Mucosa of rectum (tissue), 2 donors: Measurements from ENCODE around the gene ADCYAP1R1.

Source experiments
- H3K27ac ChIP-seq, 2 donors: one replicate each; pipeline ENCODE4 v1.7.0; 2013; ENCODE audit warnings: inconsistent platforms in 2 of 2, low read depth in 2 of 2, low read length in 2 of 2
- H3K27me3 ChIP-seq, 2 donors: one replicate each; pipeline ENCODE4 v1.7.0; 2013; ENCODE audit warnings: low read length in 2 of 2; ENCODE audit not compliant: control insufficient read depth in 2 of 2, insufficient read depth in 2 of 2
- H3K36me3 ChIP-seq, 2 donors: one replicate each; pipeline ENCODE4 v1.7.0; 2013; ENCODE audit warnings: low read length in 2 of 2; ENCODE audit not compliant: control insufficient read depth in 2 of 2, insufficient read depth in 2 of 2
- H3K4me1 ChIP-seq, 2 donors: one replicate each; pipeline ENCODE4 v1.7.0; 2013; ENCODE audit warnings: low read length in 2 of 2, mild to moderate bottlenecking in 1 of 2; ENCODE audit not compliant: control insufficient read depth in 2 of 2, insufficient read depth in 2 of 2
- H3K4me3 ChIP-seq, 2 donors: one replicate each; pipeline ENCODE4 v1.7.0; 2013; ENCODE audit warnings: low read length in 2 of 2
- H3K9ac ChIP-seq, 2 donors: one replicate each; pipeline ENCODE4 v1.7.0; 2013; ENCODE audit warnings: low read length in 2 of 2, low read depth in 1 of 2, mild to moderate bottlenecking in 1 of 2
- H3K9me3 ChIP-seq, 2 donors: one replicate each; pipeline ENCODE4 v1.7.0; 2013; ENCODE audit warnings: low read length in 2 of 2; ENCODE audit not compliant: control insufficient read depth in 2 of 2
- donor health status: healthy.
- donor health status: Normal muscosa, but diverticular disease.

ADCYAP1R1 gene

DNA sequence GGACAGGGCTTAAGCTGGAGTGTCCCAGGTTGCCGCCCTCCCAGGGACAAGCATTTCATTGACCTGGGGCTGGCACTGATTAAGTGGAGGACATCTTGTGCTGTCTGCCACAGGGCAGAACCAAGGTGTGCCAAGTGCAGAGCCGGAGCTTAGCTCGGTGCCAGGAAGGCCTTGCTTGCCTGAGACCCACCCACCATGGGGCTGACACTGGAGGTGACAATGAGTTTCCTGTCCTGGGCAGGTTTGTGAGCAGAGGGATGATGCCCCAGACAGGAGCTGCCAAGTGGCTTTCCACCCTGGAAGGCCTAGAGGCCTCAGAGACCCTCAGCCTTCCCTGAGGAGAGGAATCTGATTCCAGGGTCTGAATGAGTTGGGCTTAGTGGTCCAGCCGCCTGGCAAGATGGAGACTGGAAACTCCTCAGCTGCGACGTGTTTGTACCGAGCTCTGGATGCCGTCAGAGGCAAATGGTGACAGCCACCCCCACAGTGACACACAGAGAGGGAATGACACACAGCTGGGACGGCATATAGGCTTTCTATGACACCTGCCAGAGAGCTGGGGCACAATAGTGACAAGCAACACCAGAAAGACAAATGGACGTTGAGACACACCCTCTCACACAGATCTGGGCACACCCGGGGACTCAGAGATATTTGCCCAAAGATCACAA is 2.6 kb downstream of the ADCYAP1R1 start:
- no peaks in the 10 kb centered on the region for H3K9me3 ChIP-seq
- H3K27ac ChIP-seq, result no peak overlapping the region
- H3K4me3 ChIP-seq, result no peak overlapping the region
- H3K9ac ChIP-seq, result no peak overlapping the region
- no peaks in the 10 kb centered on the region for H3K4me1 ChIP-seq
- peaks cover 14 to 24% of the 10 kb centered on the region in 2 donors for H3K27me3 ChIP-seq
- no peaks in the 10 kb centered on the region for H3K36me3 ChIP-seq

DNA sequence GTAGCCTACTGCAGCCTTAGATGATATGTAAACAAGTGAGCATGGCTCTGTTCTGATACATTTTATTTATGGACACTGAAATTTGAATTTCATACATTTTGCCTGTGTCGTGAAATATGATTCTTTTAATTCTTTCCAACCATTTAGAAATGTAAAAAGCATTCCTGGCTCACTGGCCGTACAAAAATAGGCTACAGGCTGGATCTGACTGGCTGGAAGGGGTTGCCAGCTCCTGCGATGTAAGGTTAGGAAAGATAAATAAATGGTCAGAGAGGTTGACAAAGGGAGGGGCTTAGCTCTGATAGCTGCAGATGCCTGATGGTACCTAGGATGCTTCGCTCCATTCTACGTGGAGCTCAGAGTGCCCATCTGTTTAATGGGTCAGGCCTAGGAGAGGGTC is 3.4 kb downstream of the ADCYAP1R1 start:
- H3K36me3 ChIP-seq, result no peaks in the 10 kb centered on the region
- H3K9me3 ChIP-seq, result no peaks in the 10 kb centered on the region
- H3K27me3 ChIP-seq, result peaks cover 10 to 23% of the 10 kb centered on the region in 2 donors
- H3K9ac ChIP-seq, result no peak overlapping the region
- H3K4me1 ChIP-seq, result no peaks in the 10 kb centered on the region
- H3K4me3 ChIP-seq, result no peak overlapping the region
- no peak overlapping the region for H3K27ac ChIP-seq

DNA sequence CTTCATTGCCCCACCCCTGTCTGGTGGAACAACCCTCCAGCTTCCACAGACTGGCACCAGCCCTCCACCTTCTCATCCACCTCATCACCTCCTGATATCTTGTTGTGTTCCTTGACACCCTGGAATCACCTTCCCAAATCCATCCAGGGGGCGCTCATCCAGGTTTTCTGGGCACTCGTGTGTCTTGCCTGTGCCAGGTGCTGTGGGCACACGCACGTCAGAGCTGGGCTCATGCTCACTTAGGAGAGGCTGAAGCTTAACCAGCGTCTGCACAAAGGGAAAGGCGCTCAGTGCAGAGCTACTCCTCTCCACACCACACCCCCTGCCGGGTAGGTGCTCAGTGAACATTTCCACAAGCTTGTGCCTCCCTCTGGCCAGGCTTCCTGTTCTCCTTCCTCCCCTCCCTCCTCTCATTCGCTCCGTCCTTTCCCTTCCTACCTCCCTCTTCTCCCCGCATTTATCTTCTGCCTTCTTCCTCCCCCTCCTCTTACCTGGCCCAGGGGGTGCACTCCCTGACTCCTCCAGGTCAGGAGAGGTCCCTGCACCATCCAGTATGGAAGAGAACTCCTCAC is 4.8 kb downstream of the ADCYAP1R1 start:
- no peaks in the 10 kb centered on the region for H3K9me3 ChIP-seq
- no peaks in the 10 kb centered on the region for H3K4me1 ChIP-seq
- no peaks in the 10 kb centered on the region for H3K36me3 ChIP-seq
- no peak overlapping the region for H3K27ac ChIP-seq
- peaks cover 4 to 16% of the 10 kb centered on the region in 2 donors for H3K27me3 ChIP-seq
- no peak overlapping the region for H3K4me3 ChIP-seq
- H3K9ac ChIP-seq, result no peak overlapping the region

DNA sequence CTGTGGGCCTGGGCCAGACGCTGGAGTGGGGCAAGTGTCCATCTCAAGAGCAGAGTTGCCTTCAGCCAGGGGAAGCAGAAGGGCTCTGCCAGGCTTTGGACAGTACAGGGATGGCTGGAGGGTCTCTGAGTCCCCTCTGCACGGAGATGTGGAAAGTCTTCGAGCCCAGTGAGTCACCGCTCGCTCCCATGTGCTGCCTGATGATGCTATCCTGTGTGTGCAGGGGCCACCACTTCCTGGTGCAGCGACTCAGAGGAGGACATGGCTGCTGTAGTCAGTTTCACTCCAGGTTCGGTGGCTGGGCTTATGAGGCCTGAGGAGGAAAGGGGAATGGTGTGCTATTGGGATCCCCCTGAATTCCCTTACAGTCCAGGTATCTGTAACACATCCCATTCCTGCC is 6.0 kb downstream of the ADCYAP1R1 start:
- Histone ChIP-seq H3K36me3 (no peaks in the 10 kb centered on the region), H3K4me3 (no peak overlapping the region), H3K9ac (no peak overlapping the region), H3K9me3 (no peaks in the 10 kb centered on the region), H3K27ac (no peak overlapping the region), H3K27me3 (peaks cover 4 to 12% of the 10 kb centered on the region in 2 donors), H3K4me1 (no peaks in the 10 kb centered on the region)

DNA sequence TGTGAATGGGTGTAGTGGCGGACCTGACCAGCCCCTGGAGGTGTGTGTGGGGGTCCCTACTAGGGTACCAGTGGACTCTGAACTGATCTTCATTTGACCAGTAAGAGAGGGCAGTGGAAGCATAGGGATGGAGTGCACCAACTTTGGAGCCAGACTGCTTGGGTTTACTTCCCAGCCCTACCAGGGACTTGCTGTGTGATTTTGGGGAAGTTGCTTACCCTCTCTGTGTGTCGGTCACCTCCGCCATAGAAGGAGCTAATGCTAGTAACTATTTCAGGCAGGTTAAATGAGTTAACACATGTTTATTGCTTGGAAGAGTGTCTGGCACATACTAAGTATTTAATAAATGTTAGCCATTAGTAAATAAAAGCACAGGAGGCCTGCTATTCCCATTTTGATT is 6.6 kb downstream of the ADCYAP1R1 start:
- Histone ChIP-seq H3K4me3 (no peak overlapping the region), H3K4me1 (no peaks in the 10 kb centered on the region), H3K36me3 (no peaks in the 10 kb centered on the region), H3K27ac (no peak overlapping the region), H3K9ac (no peak overlapping the region), H3K27me3 (peaks cover 4 to 11% of the 10 kb centered on the region in 2 donors), H3K9me3 (no peaks in the 10 kb centered on the region)

DNA sequence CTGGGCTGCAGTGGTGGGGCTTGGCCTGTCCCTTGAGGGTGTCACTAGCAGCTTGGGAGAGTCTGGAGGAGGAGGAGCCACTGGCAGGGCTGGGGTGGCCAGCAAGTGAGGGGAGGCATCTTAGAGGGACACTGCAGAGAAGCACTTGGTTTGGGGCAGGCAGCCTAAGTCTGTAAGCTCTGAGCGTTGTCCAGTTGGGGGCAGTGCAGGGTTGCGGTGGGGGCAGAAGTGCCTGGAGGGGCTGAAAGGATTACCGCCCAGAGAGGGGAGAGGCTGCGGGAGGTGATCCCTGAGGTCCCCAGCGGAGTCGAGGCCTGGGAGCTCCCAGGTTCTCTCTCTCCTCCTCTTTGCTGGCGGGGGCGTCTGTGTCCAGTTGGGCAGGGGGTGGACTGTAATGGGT is 7.4 kb downstream of the ADCYAP1R1 start:
- H3K27me3 ChIP-seq, result peaks cover 2 to 7% of the 10 kb centered on the region in 2 donors
- no peaks in the 10 kb centered on the region for H3K36me3 ChIP-seq
- H3K4me1 ChIP-seq, result no peaks in the 10 kb centered on the region
- H3K27ac ChIP-seq, result no peak overlapping the region
- H3K9me3 ChIP-seq, result no peaks in the 10 kb centered on the region
- H3K4me3 ChIP-seq, result no peak overlapping the region
- H3K9ac ChIP-seq, result no peak overlapping the region

DNA sequence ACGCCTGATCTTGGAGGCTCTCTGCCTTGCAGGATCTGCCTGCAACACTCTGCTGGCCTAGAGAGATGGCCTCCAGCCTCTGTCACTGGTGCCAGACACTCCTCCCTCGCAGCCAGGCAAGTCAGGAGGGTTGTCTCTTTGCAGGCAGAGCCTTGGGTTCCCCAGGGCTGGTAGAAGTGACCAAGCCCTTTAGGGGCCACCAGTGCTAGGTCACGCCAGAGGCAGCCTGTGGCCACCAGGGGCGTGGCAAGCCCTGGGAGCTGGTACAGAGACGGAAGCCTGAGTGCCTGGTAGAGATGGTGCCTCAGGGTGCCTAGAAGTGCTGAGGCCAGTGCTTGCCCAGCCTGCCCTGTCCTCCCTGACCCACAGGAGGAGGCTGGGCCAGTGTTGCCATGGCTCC is 9.1 kb downstream of the ADCYAP1R1 start:
- Histone ChIP-seq H3K36me3 (no peaks in the 10 kb centered on the region), H3K4me3 (no peak overlapping the region), H3K27ac (no peak overlapping the region), H3K9ac (no peak overlapping the region), H3K27me3 (no peaks in the 10 kb centered on the region), H3K9me3 (no peaks in the 10 kb centered on the region), H3K4me1 (no peaks in the 10 kb centered on the region)

DNA sequence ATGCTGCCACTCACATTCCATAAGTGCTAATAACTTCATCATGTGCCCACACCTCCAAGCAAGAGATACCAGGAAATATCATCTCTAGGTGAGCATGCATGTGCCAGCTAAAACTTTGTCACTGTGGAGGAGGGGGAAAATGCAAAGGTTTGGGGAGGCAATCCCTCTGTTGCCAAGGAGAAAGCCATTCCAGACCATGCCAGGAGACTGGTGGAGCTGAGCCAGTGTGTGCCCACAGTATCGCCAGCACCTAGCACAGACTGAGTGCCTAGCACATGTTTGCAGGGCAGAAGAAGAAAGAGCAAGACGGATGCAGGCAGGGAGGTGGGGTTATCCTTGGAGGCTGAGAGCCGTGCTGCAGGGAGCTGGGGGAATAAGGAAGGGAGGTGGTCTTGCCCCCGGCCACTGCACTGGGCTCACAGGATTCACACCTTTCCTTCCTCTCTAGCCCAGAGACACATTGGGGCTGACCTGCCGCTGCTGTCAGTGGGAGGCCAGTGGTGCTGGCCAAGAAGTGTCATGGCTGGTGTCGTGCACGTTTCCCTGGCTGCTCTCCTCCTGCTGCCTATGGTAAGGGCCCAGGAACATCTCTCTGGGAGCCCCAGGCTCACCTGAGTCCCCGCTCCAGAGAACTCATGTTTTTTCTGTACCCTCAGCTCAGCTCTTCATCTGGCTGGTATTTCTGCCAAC is 10.8 kb downstream of the ADCYAP1R1 start:
- Histone ChIP-seq H3K4me1 (no peaks in the 10 kb centered on the region), H3K9ac (no peak overlapping the region), H3K27me3 (no peaks in the 10 kb centered on the region), H3K4me3 (no peak overlapping the region), H3K36me3 (no peaks in the 10 kb centered on the region), H3K9me3 (no peaks in the 10 kb centered on the region), H3K27ac (no peak overlapping the region)

DNA sequence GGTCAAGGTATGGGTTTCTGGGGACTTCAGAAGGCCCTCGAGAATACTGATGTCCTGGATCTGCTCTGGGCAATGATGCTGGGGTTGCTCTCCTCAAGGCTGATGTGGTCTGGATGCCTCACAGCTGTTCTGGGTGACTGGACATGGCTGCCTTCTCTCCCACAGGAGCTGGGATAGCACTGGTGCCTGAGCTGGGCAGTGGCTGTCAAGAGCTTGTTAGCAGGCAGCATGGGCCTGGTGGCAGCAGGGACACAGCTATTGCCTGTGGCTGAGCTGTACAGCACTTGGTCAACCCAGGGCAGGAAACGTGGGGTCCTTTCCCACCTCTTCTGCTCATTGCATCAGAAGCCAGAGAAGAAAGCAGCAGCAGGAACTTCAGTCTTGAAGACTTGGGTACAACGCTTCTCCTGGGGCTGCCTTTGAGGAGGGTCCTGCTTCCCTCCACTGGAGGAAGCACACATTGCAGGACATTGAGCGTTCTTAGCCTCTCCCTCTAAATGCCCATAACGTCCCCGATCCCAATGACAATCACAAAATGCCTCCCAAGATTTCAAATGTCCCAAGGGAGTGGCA is 13.0 kb downstream of the ADCYAP1R1 start:
- no peaks in the 10 kb centered on the region for H3K36me3 ChIP-seq
- no peaks in the 10 kb centered on the region for H3K4me1 ChIP-seq
- H3K9me3 ChIP-seq, result no peaks in the 10 kb centered on the region
- H3K27ac ChIP-seq, result no peak overlapping the region
- no peak overlapping the region for H3K4me3 ChIP-seq
- H3K27me3 ChIP-seq, result no peaks in the 10 kb centered on the region
- H3K9ac ChIP-seq, result no peak overlapping the region

DNA sequence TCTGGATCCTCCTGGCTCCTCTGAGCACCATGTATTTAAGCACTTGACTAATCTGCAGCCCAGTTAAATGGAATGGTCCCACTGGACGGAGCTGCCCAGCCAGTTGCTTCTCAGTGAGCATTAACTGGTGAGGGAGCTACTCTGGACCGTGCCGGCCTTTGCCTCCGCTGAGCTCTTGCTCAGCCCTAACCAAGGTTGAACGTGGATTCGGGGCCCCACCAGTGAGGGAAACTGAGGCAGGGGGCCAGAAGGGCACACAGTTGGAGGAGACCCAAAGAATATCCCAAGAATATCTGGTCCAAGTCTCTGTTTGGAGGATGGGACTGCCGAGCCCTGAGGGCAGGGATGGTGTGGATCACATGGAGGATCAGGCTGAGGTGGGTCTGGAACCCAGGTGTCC is 13.7 kb downstream of the ADCYAP1R1 start:
- H3K36me3 ChIP-seq, result no peaks in the 10 kb centered on the region
- H3K9ac ChIP-seq, result no peak overlapping the region
- no peaks in the 10 kb centered on the region for H3K9me3 ChIP-seq
- no peaks in the 10 kb centered on the region for H3K4me1 ChIP-seq
- no peak overlapping the region for H3K4me3 ChIP-seq
- no peaks in the 10 kb centered on the region for H3K27me3 ChIP-seq
- no peak overlapping the region for H3K27ac ChIP-seq
